Iris pigment epithelial cell (primary cell): ENCODE results near the gene ZNF521.

Experiments used
- DNase-seq: peaks from one replicate; pipeline ENCODE4 v3.0.0-alpha.2; 2011; ENCODE audit warnings: low read depth

ZNF521 gene

DNA sequence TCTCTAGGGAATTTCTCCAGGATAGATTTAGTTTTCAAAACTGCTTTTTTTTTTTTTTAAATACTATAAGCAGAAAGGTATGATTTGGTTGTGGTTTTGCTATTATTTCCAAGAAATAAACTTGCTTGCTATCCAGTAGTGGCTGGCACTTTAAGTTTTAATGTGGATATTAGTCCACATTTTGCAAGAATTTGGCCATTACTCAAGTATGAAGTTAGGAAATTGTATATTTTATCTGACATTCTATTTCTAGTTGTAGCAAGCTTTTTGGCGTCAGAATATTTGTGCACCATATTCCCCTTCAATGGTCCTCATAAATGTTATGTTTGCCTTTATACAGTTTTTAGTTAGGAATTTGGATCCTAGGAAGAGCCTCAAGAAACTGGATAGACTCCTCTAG, 226.3 kb downstream of the ZNF521 start:
- no peak for DNase-seq

DNA sequence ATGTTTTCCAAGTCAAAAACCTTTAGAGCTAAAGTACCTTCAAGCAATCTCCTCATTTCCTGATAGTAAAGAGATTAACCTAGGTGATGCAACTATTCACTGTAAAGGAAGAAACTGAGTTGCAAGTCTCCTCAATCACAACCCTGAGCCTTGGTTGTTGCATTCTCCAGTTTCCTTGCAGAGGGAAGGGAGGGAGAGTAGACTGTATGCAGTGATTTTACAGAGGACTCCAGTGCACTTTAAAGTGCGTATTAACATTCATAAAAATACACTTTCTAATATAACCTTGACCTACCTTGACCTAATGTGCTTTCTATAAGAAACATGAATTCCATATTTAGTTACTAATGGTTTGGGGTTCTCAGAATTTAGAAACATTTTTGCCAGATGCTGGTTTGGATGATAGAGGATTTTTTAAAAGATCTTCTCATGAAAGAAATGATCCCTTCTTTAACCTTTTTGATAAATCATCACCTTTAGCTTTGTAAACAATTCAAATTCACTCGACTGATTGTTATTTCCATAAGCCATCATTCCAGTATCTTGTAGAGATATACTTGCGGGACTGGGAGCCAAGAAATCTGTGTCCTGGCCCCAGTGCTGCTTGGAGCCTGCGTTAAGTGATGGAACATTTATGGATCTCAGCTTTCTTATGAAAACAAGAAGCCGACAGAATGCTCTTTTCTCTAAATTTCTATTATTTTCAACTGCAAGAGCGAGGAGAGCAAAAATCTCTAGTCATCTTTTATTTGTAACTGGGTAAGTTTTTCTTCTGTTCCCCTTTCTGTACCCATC, 228.3 kb downstream of the ZNF521 start:
- DNase-seq, result no peak

DNA sequence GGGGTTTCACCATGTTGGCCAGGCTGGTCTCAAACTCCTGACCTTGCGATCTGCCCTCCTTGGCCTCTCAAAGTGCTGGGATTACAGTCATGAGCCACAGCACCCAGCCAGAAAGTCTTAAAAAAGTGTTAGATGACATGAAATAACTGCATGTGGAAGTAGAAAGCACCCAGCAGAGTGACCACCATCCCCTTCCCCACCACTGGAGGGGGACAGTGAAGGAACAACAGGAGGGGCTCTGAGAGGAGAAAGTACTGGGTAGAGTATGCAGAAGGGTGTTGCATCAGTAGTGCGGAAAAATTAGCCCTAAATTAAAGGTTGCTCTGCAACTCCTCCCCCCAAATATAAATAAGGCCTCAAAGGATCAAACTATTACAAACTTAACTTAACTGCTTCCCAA, 230.5 kb downstream of the ZNF521 start:
- no peak for DNase-seq

DNA sequence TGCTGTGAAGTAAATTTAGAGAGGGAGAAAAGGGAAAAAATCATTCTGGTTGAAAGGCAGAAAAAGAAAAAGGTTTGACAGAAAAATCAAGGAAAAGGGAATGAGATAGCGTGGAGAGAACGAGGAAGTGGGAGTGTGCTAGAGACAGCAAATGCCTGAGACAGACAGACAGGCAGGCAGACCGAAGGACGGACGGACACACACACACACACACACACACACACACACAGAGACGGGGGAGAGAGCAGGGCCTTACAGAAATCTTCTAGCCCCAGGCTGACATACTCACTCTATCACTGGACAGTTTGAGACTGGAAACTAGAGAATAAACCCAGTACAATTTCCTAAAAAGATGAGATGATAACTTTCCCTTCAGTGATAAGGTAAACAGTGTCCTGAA, 238.4 kb downstream of the ZNF521 start:
- DNase-seq, result no peak

DNA sequence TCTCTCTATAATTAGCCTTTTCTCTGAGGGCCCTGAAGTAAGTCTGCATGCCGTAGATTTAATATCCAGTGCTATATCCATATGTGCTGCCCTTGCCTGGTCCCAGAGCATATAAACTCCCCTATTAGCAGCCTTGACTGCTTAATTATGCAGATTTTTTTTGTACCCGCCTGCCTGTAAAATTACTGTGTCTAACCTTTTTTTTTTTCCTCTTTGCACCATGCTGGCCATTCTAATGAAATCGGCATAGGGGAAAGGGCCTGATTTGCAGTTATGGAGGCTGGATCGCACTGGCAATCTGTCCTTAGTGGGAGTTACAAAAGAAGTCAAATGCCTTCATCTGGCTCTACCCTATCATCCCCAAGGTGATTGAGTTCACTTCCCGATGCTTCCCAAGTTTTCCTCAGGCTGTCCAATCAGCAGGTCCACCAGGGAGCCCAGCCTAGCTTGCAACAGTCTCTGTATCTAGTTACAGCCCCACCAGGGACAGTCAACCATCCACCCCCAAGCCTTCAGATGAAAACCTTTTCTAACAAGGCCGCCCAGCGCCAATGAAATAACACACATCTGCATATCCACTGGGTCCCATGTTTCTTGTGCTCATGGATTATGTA, 239.0 kb downstream of the ZNF521 start:
- no peak for DNase-seq

DNA sequence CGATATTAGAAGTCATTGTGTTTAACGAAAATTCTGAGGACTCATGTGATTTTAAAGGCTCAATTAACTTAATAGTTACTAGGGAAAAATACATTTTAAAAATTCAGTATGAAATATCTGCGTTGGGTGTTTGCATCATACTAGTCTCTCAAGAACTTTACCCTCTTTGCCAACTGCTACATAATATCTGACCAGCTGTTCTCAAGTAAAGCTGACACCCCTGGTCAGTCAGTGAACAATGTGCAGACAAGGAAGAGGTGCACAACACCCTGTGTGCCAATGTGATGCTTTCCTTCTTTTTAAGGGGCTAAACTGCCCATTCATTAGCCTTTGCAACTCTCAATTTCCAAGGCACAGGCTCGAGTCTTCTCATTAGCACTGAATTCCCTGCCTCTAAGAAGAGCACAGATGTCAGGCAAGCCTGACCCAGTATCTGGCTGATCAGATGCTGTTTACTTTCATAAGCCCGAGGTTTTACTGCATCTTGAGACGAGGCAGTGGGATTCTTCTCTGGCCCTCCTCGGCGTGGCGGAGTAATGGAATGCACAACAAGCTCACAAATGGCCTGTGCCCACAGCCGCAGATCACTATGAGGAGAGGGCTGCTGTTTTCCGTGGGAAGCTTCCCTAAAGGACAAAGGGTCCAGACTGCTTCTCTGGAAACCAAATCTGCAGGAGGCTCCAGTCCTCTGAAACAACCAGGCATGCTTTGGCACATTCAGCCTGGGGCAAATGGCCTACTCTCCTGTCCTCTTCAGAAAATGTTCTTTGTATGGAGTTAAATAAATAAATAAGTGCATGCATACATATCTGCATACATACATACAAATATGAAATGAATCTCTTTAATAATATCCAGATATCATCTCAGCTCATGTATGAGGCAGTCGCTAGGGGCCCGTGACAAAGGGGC, 240.3 kb downstream of the ZNF521 start:
- no peak for DNase-seq

DNA sequence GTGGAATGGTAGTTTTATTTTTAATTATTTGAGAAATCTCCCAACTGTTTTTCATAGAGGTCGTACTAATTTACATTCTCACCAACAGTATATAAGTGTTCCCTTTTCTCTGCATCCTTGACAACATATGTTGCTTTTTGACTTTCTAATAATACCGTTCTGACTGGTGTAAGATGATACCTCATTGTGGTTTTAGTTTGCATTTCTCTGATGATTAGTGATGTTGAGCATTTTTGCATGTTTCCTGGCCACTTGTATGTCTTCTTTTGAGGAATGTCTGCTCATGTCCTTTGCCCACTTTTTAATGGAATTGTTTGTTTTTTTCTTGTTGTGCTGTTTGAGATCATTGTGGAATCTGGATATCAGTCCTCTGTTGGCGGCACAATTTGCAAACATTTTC, 242.5 kb downstream of the ZNF521 start:
- peak; percentile 38 for DNase-seq

DNA sequence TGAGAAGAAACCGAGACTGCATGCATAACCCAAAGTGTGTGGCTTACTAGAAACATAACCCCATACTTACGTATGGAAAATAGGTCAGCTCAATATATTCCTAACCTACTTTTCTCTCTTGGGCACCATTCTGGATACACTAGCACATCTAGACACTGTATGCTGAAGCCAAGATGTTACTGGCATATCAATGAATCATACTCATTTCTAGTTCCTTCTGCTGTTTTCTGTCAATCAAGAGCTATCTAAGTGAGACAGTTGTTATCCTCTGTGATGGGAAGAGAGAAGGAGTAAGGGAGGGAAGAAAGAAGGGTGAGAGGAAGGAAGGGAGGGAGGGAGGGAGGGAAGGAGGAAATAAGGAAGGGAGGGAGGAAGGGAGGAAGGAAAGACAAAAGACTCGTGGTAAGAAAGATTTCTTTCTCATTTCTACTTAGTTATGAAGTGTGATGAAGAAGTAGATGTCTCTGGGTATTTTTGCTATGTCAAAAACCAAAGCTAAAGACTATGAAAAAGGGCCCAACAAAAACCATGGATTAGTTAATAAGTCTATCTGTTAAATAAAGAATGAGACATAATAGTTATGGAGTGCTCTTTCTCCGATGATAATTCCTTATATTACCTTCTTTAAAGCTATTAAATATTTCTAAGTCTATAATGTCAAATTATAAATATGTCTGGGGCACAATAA, 248.4 kb downstream of the ZNF521 start:
- DNase-seq, result no peak

DNA sequence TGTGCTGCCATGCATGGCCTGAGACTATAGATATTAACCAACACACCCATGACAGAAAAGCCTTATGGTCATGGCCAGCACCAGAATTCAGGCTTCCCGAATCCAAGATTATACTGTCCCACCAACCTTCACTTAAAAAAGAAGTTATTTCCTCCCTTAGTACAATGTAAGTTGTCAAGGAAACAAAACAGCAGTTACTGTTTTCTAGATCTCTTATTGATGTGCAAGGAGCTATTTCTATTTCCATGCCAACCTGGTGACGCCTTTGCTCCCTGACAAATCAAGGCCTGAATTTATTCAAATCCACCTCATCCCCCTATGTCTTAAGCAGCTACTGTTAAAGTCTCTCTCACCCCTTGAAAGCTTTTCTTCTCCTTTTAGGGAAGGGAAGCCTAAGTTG, 249.3 kb downstream of the ZNF521 start:
- DNase-seq, result no peak

DNA sequence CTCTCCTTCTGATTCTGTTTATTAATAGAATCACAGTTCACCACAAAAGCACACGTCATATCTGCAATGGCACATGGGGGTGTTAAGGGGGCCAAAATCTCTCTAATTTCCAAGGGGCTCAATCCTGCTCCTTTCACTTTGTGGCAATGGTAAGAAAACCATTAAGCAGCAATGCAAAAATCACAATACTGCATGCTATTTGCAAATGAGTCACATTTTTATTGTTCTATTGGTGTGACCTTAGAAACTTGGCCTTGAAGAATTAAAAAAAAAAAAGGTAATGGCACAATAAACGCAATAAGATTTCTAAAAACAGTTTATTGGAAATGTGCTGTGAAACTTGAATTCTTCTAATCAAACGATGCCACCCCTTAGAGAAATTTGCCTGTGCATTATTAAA, 251.5 kb downstream of the ZNF521 start:
- DNase-seq, result no peak

DNA sequence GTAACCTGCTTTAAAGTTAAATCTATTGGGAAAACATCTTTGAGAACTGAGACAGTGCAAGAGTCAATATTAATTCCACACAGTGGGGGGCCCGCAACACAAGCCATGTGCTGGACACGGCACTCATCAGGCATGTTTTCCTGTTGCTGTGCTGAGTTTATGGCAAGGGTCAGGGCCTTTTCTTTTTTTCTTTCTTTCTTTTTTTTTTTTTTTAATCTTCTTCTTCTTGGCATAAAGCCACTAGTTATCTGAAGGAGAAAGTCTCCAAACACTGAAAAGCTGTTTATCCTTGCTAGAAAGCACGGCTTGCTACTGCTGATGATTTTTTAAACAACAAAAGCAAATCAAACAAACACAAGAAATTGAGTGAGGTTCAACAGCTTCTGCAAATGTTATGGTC, 252.1 kb downstream of the ZNF521 start:
- peak; percentile 32 for DNase-seq

DNA sequence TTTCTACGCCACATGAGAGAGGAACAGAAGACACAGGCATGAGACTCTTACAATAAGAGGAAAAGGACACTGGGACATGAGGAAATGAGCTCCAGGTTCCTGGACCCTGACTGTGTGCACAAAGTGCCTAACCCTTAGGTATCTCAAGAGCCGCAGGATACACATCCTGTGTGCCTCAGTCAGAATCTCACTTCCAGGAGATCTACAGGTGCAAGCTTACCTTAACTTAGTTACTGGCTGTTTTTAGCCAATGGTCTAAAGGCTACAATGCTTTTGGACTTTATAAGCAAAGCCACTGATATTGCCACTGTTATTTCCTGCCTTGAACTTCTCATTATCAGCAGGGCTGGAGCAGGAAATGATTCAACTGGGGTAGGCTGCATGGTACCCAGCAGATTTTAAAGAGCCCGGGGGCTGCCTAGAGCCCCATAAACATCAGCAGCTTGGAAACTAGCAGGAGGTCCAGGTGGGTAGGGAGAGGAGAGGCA, 254.4 kb downstream of the ZNF521 start:
- no peak for DNase-seq

DNA sequence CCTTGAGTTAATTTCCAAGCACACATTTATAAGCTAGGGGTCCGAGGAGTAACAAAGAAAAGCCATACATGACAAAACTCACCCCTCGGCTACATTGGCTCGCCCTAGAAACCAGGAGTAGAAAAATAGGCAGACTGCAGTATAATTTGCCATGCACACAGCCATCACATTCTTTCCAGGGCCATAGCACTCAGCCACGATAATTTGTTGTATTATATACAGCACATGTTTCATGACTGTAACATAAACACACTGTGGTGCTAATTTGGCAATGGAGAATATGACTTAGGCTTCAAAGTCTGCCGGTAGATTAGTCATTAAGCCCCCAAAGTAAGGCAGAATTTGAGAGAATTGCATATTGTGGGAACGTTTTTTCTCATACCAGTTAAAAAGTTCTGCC, 254.9 kb downstream of the ZNF521 start:
- DNase-seq, result no peak

DNA sequence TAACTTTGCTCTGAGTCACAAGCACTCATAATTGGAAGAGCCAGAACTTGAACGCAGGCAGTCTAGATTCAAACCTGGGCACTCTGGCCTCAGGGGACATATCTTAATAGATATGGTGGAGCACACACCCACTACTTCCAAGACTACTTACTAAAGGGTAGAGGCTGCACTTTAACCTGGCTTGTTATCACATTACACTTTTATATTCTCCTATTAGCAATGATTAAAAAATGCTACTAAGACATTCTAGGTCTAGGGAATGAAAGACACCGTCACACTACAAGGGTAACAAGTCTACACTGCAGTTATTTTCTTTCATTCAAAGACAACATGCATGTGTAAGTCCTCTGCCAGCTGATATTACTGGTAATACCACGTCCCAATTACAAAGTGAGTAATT, 258.8 kb downstream of the ZNF521 start:
- DNase-seq, result no peak

DNA sequence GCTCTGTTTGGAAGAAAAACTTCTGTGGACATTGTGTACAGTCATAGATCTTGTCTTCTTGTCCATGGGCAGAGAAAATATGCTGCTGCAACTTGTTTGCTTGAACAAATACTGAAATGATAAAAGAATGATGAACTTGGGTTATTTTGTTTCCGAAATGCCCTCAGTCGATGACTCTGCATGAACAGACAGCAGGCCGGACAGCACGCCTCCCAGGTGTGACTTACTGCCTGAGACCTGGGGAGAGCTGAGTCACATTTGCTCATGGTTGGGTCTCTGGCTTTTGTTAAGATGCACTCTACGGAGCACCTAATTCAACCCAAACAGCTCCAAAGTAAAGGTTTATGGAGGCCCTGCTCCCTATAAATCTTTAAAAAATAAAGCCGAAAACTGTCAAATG, 262.5 kb downstream of the ZNF521 start:
- no peak for DNase-seq

DNA sequence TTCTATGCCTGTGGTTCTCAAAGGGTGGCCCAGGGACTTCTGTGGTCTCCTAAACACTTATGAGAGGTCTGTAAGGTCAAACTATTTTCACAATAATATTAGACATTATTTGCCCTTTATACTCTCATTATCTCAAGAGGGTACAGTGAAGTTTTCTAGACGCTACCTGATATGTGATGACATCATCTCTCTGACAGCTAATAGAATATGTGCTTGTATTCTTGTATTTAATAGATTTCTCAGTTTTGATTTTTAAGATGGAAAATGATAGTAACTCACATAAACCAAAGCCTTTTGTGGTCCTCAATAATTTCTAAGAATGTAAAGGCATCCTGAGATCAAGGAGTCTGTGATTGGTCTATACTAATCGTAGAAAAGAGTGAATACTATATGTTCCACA, 265.1 kb downstream of the ZNF521 start:
- no peak for DNase-seq

DNA sequence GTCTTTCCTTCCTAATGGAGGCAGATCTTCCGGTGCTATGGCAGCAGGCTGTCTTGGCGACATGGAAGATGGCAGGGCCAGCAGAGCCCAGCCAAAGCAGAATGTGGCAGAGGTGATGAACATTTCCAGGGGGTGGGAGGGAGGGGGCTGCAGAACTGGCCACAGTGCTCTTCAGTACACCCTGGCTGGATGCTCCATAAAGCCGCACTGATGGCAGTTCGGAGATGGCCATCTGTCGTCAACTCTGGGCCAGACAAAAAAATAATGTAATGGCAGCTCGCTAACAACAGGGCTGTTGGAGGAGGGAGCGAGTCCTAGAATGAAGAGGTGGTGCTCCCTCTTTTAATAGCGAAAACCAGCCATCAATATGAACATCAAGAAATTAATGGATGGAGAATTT, 271.0 kb downstream of the ZNF521 start:
- no peak for DNase-seq

DNA sequence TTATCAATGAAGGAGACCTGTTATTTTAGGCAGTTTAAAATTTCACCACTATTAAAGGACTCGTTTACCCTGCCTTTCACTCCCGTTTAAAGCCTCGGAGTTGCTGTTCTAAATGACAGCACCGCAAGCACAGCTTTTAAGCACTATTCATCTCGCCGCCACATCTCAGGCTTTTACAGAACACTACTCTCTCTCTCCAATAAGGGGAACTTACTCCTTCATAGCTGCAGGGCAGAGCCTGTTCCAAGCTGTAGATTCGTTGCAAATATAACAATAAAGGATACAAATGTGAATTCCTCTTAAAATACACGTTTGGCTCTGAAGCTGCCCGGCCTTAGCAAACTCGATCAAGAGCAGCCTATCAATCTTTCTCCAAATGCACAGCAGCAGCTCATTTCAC, 271.8 kb downstream of the ZNF521 start:
- DNase-seq, result no peak

DNA sequence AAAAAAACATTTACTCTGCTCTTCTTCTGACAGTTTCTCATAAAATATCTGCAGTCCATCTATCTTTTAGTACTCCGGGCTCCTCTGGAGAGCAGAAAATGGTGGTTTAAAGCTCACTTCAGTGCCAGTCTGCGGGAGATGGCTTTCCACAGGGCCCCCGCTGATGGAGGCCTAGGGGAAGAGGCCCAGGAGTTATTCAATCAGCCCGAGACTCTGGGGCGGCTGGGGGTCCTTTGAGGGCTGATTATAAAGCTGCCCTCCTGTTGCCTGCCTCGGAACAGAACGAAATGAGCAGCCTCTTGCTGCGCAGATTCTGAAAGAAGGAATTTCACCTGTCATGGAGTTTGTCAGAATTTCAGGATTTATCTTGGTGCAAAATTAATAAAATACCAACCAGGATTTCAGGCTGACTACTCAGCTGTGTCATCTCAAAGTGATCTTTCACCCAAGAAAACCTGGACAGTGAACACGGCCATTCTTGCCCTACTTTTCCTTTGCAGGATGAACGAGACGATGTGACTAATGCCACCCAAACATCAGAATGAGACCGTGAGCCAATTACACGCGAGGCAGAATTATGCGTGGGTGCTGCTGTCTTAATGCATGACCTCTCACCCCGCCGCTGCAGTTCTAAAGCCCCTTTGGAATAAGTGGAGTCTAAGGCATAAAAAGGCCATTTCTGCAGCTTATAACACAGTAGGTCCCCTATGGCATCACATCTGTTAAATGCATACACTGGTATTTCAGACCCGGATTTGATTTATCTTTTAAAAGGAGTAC, 273.8 kb downstream of the ZNF521 start:
- DNase-seq, result no peak

DNA sequence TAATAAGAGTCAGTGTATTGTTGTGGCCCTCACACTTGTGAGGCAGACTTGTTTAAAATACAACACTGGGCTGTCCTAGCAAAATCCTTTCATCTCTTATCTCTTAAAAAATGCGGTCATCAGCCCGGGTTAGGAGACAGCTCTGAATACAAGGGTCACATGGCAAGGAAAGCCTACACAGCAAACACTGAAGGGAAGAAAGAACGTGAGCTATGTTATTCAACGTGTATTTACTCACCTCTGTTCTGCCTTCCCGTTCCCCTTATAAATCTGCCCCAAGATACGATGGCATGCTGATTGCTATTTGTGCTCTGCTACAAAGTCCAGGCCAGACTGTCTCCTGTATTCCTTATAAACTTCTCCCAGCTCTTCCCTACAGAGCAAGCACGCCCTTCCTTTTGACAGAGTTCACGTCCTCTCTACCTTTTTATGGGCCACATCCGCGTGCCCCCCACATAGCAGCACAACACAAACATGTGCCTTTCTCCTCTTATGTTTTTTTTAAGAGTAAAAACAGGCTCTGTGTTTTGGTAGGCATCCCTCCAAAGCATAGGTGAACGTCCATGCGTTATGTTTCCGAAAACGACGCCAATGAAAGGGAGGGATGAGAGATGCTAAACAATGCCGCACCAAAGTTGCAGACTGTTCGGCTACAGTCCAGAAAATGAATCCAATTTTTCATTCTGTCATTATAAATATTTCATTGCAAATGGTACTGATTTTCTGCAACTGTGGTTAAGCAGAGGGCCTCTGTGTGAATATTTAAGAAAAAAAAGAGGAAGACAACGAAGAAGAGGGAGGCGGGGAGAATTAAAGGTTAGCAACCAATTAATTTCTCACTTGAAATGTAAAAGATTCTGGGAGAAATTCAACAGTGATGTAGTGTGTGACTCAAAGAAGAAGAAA, 274.7 kb downstream of the ZNF521 start:
- DNase-seq, result no peak
